Stimulated activated CD4-positive, alpha-beta T cell treated with anti-CD3 and anti-CD28 coated beads, Interleukin-2, amount 100 ng/mL, for 48 hours (primary cell): Measurements from ENCODE around the gene RNF7.
"Not testable (repeated sequence)": the region's sequence is repeated elsewhere in the genome, so short reads cannot be mapped to it uniquely, and the experiment has no call there.

Experiments used
- DNase-seq, 2 donors: peaks; one replicate each; pipeline ENCODE4 v3.0.0-alpha.2; 2020

RNF7 gene

GRCh38 chr3:141735770-141736465 is 2.2 kb upstream of the RNF7 start:
- DNase-seq, result no peak

- DNase-seq, result no peak
Measured at GRCh38 chr3:141737093-141737492, 1.0 kb upstream of the RNF7 start.

GRCh38 chr3:141737678-141738021 is 448 bp upstream of the RNF7 start:
- no peak for DNase-seq

DNA sequence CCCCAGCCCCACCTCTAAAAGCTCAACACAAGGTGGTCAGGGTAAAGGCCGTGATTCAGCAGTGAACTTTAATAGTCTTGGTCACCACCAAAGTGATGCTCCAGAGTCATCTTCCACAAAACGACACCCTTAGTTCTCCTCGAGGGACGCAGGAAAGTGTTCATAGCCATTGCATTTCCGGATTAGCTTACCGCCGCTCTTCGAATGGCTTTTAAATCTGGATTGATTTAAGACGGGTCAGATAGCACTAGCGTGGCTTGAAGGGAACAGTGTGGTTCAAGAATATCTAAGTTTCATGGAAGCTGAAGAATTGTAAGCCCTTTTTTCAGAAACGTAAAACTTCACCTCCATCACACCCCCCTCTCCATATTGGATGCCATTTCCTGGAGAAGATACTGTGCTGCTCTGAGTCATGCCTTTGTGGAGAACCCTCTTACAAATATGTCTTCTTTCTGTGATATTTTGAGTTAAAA is 829 bp downstream of the RNF7 start:
- DNase-seq, result peak; percentile 9 to 21

DNA sequence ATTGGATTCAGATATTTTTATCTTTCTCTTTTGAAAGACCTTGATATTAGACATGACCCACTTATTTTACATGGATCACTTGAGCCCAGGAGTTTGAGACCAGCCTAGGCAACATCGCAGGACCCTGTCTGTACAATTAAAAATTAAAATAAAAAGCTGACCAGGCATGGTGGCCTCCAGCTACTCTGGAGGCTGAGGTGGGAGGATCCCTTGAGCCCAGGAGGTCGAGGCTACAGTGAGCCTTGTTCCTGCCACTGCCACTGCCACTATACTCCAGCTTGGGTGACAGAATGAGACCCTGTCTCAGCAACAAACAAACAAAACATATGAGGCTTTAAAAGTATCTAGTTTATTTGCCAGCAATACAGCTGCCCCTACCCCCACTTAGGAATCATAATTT is 1.6 kb downstream of the RNF7 start:
- DNase-seq, result no peak

DNA sequence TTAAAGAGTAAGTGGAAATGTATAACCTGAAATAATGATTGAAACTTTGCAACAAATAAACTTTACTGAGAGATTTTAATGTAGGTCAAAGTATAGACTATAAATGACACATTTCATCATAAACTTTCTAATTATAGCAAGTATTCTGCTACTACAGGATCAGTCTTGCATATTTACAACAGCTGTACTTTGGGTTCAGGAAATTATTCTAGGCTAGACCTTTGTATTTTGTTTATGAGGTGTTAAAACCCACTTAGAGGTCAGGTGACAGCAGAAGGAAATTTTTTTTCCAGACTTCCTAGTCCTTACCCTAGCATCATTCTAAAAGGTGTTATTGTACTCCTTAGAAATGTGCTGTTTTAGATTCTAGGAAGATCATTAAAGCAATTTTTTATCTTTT is 2.3 kb downstream of the RNF7 start:
- no peak for DNase-seq

DNA sequence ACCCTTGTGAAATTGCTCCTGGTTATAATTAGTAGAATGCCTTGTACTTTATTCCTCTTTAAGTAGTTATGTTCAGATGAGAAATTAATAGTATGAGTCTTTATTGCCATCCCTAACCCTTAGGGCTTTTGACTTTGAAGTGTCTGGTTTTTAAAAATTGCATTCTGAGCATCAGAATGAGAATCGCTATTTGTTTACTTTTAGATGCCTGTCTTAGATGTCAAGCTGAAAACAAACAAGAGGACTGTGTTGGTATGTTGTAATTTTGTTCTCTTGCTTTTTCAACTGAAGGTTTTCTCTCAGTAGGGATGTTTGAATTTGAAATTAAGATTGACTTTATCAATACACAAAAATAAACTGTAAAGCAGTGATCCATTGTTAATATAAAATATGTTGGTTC is 5.2 kb downstream of the RNF7 start:
- no peak for DNase-seq

DNA sequence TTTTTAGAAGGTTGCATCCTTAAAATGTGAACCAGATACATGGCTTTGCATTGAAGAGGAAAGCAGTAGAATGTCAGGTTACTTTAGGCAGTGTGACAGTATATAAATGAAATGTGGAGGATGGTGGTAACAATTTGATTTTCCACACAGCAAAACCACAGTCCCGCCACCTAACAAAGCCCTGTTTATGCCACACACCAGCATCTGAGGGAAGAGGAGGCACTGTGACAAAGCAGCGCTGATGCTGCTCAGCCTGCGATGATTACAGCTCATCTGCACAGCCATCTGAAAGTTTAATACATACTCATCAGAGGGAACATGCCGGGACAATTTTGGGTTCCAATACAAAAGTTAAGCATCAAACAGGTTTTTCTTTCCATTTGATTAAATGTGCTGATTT is 8.9 kb downstream of the RNF7 start:
- no peak for DNase-seq

GRCh38 chr3:141753399-141753798 is 15.3 kb downstream of the RNF7 start:
- no peak for DNase-seq

DNA sequence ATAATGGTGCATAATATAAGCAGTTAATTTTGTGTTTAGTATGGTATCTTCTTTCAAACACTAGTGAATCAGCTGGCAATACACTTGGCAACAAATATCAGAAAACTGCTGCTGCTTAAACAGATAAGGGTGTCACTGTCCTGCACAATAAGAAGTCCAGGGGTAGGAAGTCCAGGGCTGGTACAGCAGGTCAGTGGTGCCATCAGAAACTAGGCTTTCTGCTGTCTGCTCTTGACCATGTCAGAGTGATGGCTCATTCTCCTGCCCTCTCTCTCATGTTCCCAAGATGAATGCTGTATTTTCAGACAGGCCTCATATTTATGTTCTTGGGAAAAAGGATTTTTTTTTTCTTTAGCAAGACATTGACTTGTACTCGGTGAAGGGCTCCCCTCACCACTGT is 15.9 kb downstream of the RNF7 start:
- DNase-seq, result no peak

DNA sequence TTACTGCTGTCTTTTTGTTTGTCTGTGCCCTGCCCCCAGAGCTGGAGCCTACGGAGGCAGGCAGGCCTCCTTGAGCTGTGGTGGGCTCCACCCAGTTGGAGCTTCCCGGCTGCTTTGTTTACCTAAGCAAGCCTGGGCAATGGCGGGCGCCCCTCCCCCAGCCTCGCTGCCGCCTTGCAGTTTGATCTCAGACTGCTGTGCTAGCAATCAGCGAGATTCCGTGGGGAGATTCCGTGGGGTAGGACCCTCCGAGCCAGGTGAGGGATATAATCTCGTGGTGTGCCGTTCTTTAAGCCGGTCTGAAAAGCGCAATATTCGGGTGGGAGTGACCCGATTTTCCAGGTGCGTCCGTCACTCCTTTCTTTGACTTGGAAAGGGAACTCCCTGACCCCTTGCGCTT is 24.5 kb downstream of the RNF7 start:
- not testable (repeated sequence) for DNase-seq

- DNase-seq, result no peak
Measured at GRCh38 chr3:141763088-141763750, 25.1 kb downstream of the RNF7 start, which contains the start of gene GRK7. Gene GRK7 (plus strand): TSS chr3:141763408. CDS start chr3:141778285, 14,877 bp downstream.

DNA sequence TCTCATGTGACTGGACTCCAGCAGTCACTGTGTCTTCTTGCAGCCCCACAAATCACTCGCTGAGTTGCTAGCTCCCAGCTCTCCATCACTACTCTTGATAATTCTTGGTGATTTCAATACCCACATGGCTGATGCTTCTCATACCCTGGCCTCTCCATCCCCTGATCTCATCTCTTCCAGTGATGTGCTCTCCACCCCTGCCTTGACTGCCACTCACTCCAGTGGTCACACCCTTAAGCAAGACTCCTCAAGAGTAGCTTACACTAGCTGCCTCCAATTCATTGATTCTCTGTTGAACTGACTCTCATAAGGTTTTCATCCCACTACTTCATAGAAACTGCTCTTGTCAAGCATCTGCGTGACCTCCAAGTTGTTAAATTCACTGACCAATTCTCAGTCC is 25.9 kb downstream of the RNF7 start:
- no peak for DNase-seq

GRCh38 chr3:141764465-141764864 is 26.4 kb downstream of the RNF7 start:
- no peak for DNase-seq

DNA sequence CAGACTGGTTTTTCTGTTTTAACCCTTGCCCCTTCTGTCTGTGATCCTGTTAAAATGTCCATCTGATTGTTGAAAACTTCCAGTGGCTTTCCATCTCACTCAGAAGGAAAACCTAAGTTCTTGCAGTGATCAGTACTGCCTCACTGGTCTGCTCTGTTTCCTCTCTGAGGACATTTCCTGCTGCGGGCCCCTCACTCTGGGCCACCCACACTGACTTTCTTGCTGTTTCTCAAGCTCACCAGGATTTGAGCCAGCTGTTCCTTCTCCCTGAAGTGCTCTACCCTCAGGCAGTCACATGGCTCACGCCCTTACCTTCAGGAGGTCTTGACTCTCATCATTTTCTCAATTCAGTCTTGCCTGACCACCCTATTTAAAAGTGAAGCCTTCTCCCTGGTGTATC is 26.9 kb downstream of the RNF7 start:
- no peak for DNase-seq

GRCh38 chr3:141767066-141767465 is 29.0 kb downstream of the RNF7 start:
- DNase-seq, result no peak

GRCh38 chr3:141769221-141769894 is 31.3 kb downstream of the RNF7 start:
- DNase-seq, result no peak

- DNase-seq, result no peak
Measured at GRCh38 chr3:141773676-141774075, 35.6 kb downstream of the RNF7 start.

GRCh38 chr3:141776376-141776775 is 38.3 kb downstream of the RNF7 start:
- DNase-seq, result no peak

DNA sequence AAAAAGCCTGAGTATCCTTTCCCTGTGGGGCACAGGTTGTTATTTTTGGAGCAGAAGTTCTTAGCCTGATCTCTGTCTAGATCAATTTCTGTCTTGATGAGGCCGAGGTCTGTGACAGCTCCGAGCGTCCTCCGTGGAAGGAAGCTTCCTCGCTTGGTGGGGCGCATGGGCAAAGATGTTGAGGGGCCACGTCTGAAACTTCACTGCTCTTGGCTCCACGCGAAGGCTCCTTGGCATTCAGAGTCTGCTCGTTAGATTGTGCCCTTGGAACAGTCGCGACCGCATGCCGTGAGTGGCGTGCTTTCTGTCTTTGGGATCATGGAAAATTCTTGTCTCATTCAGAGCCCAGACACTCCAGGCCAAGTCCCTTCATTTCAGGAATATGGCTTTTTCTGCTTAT is 38.8 kb downstream of the RNF7 start:
- no peak for DNase-seq

DNA sequence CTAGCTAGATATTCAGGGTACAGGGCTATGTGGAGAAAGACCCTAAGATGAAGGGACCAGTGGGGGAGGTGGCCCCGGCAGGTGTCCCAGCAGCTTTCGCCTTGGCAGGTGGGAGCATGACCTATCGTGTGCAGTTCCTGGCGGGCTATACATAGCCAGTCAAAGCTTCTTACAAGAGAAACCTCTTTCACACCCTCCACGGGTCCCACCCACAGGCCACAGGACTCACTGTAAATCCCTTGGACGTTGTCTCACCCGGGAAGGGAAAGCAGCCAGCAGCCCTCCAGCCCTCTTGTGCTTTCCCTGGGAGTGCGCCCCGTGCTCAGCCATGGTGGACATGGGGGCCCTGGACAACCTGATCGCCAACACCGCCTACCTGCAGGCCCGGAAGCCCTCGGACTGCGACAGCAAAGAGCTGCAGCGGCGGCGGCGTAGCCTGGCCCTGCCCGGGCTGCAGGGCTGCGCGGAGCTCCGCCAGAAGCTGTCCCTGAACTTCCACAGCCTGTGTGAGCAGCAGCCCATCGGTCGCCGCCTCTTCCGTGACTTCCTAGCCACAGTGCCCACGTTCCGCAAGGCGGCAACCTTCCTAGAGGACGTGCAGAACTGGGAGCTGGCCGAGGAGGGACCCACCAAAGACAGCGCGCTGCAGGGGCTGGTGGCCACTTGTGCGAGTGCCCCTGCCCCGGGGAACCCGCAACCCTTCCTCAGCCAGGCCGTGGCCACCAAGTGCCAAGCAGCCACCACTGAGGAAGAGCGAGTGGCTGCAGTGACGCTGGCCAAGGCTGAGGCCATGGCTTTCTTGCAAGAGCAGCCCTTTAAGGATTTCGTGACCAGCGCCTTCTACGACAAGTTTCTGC is 40.1 kb downstream of the RNF7 start:
- DNase-seq, result no peak

DNA sequence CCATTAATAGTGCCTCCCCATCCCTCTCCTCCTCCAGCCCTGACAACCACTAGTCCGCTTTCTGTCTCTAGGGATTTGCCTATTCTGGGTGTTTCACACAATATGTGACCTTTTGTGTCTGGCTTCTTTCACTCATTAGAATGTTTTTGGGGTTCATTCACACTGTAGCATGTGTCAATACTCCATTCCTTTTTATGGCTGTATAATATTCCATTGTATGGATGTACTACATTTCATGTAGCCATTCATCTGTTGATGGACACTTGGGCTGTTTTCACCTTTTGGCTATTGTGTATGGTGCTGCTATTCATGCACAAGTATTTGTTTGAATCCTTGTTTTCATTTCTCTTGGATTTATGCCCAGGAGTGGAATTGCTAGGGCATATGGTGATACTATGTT is 41.6 kb downstream of the RNF7 start:
- no peak for DNase-seq

- DNase-seq, result no peak
Measured at GRCh38 chr3:141782386-141782932, 44.4 kb downstream of the RNF7 start.
